GM21529 (cell line): ENCODE data around the gene SWT1.
"Not testable (repeated sequence)": the region's sequence is repeated elsewhere in the genome, so short reads cannot be mapped to it uniquely, and the experiment has no call there.

Experiments
- ATAC-seq: cut with Tn5 transposase; IDR thresholded peaks from one replicate; pipeline ENCODE4 v1.9.1; 2021; ENCODE audit not compliant: unreplicated experiment

SWT1 gene

DNA sequence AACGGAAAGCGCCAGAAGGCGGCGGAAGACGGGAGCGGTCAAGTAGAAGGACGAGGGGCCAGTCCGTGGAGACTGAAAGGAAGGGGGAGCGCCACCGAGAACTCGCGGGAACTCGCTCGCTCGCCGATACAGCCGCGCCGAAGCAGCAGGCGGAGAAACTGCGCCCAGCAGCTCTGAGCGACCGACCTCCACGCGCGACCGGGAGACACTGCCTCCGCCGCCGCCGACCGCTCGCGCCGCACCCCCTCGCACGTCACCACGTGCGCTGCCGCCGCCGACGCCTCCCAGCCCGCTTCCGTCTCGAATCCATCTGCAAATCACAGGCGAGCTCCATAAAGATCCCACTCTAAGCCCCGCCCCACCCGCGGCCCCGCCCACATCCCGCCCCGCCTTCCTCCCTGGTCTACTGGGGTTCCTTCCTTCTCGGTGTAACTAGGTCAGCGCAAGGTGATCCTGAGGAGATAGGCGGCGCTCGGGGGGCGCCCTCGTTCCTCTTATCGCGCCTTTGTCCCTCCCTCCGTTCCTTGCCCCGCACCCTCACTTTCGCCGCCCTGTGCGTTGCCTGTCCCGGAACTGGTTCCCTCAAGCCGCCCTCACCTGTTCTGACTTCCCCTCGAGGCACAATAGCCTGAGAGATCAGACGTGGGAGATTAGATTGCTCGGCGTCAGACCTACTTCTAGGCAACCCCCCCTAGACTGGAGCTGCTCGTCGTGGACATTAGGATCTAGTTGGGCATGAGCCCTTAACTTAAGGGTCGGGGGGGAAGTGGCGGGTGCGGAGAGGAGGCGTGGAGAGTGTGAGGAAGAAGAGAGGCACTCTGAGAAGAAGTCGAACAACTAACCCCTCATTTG lies 160.3 kb downstream of the SWT1 start, which contains the start of gene IVNS1ABP:
TSS of gene IVNS1ABP (minus strand) at position 210 of the 852 bp plus-strand sequence. CDS start 7,750 bp downstream, outside the sequence.
- ATAC-seq: peak; percentile 70

DNA sequence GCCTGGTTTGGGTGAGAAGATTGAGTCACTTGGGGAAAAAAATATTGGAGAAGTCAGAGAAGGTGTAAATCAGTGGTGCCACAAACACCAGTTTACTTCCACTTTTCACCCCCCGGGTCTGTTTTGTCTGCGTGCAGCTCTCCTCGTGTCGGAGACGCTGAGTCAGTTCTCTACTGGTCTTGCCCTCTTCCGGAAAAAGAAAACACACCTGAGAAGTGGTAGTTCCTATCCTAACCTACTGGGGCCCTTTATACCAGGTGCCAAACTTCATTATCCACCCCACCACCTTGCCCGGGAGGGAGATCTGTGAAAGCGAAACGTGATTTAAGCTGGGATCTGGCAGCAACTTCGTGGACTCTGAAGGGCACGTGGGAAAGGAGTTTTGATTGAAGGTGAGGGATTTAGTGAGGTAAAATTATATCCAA lies 160.9 kb downstream of the SWT1 start:
- ATAC-seq: peak; percentile 39

DNA sequence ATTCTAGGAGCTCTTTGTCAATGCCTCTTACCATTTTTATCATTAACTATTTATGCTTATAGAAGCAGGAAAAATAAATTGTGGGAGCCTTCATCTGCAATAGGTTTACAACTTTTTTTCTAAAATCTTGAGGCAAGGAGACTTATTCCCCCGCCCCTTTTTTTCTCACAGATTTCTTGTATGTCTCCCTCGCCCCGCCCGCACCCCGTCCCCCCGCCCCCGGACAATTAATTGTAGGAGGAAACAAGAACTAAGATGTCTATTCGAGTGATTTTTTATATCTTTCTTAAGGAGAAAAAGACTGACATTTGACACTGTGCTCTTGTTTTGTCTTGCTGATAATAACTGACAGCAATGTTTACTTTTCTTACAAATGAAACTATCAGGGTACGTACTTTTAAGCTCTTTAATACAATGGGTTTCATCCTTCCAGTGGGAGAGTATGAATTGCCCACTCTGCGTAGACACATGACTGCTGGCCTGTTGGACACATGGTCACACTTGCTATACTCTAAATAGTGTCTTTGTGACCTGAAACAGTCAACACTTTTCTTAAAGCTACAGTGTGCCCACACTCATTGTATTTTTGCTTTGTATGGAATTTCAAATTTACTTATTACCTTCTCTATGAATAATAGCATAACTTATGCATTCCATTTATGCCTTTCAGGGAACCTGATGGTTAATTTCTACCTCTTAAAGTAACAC lies 161.6 kb downstream of the SWT1 start:
- no peak for ATAC-seq

DNA sequence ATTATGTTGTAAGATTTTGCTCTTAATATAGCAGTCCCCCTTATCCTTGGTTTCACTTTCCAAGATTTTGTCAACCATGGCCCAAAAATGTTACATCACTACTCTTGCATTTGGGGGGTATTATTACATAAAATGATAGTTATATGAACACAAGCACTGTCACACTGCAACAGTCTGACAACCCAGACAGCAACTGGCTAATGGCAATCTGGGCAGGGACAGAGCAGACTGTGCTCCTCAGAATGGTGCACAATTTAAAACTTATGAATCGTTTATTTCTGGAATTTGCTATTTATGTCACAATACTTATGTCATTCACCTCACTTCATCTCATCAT lies 162.1 kb downstream of the SWT1 start:
- no peak for ATAC-seq

DNA sequence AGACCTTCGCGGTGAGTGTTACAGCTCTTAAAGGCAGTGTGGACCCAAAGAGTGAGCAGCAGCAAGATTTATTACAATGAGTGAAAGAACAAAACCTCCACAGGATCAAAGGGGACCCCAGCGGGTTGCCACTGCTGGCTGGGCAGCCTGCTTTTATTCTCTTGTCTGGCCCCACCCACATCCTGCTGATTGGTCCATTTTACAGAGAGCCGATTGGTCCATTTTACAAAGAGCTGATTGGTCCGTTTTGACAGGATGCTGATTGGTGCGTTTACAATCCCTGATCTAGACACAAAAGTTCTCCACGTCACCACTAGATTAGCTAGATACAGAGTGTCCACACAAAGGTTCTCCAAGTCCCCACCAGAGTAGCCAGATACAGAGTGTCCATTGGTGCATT lies 164.1 kb downstream of the SWT1 start:
- ATAC-seq: not testable (repeated sequence)

DNA sequence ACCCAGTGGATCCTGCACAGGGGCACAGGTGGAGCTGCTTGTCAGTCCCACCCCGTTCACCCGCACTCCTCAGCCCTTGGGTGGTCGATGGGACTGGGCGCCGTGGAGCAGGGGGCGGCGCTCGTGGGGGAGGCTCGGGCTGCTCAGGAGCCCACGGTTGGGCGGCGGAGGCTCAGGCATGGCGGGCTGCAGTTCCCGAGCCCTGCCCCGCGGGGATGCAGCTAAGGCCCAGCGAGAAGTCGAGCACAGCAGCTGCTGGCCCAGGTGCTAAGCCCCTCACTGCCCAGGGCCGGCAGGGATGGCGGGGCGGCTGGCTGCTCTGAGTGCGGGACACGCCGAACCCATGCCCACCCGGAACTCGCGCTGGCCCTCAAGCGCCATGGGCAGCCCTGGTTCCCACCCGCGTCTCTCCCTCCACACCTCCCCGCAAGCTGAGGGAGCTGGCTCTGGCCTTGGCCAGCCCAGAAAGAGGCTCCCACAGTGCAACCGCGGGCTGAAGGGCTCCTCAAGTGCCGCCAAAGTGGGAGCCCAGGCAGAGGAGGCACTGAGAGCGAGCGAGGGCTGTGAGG lies 164.8 kb downstream of the SWT1 start:
- not testable (repeated sequence) for ATAC-seq

DNA sequence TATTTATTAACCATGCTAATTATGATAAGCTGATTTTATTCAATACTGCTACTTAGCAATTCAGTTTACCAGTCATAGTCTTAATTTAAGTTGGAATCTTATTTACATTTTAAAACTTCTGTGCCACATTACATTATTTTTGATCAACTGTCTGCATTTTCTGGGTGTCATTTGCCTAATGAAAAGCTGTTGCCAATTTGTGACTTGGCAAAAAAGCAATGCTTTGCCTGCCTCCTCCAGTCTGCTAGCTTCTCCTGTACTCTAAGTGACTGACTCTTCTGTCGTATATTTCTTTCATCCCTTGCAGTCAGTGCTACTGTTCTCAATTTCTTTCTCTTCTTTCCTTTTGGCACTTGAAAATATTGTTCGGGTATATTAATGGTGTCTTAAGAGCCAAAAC lies 165.7 kb downstream of the SWT1 start:
- ATAC-seq: no peak

DNA sequence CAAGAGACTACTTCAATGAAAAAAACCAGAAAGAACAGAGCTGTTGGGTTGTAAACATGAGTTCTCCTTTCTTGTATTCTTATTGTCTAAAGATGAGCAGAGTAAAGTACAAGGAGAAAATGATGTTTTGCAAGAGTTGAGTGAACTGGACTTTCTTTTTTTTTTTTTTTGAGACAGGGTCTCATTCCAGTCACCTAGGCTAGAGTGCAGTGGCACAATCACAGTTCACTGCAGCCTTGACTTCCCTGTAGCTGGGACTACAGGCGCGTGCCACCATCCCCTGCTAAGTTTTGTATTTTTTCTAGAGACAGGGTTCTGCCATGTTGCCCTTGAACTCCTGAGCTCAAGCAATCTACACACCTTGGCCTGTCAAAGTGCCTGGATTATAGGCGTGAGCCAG lies 167.2 kb downstream of the SWT1 start:
- ATAC-seq: no peak

DNA sequence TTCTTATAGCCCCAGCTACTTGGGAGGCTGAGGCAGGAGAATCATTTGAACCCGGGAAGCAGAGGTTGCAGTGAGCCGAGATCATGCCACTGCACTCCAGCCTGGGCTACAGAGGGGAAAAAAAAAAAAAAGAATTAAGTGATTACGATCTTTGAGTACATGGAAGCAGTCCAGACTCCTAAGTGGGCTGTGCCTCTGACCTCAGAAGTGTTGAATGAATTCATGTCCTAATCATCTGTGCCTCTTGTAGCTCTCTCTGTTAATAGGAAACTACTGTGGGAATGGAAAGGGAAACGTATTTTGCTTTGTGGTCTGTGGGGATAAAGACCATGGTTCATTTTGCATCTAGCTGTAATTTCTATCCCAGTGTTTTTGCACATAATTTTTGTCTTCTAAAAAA lies 168.4 kb downstream of the SWT1 start:
- no peak for ATAC-seq

DNA sequence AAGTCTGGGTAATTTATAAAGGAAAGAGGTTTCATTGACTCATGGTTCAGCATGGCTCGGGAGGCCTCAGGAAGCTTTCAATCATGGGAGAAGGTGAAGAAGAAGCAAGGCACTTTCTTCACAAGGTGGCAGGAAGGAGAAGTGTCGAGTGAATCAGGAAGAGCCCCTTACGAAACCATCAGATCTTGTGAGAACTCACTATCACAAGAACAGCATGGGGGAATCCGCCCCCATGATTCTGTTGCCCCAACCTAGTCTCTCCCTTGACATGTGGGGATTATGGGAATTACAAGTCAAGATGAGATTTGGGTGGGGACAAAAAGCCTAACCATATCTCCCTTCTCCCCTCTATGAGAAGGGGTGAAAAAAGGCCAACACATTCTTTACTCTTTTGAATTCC lies 171.3 kb downstream of the SWT1 start:
- no peak for ATAC-seq

DNA sequence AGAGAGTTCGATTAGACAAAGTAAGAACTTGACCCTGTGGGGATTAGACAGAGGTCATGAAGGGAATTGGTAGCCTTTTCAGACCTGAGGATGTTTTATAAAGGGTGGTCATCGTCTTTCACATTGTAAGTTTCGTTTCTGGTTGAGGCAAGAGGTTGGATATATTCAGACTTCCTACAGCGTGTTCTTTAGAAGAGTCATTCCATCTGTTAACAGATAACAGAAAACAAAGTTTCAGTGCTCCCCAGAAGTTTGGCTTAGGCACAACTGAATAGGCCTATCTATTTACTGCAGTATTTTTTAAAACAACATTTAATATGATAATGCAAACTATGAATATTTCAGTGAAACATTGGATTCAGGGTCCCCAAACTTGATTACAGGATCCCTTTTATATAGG lies 177.2 kb downstream of the SWT1 start:
- no peak for ATAC-seq

DNA sequence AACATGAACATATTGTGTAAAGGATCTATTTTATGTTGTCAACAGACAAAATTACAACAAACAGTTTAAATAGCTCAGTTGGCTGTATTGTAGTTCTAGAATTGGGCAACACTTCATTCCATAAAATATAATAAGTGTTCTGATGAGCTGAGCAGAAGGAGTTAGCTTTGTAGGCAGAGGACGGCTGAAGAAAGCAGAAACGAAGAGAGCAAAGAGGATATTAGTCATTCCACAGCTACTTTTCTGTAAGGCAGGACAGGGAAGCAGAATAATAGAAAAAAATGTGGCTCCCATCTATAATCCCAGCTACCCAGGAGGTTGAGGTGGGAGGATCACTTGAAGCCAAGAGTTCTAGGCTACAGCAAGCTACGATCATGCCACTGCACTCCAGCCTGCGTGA lies 180.3 kb downstream of the SWT1 start:
- ATAC-seq: no peak

DNA sequence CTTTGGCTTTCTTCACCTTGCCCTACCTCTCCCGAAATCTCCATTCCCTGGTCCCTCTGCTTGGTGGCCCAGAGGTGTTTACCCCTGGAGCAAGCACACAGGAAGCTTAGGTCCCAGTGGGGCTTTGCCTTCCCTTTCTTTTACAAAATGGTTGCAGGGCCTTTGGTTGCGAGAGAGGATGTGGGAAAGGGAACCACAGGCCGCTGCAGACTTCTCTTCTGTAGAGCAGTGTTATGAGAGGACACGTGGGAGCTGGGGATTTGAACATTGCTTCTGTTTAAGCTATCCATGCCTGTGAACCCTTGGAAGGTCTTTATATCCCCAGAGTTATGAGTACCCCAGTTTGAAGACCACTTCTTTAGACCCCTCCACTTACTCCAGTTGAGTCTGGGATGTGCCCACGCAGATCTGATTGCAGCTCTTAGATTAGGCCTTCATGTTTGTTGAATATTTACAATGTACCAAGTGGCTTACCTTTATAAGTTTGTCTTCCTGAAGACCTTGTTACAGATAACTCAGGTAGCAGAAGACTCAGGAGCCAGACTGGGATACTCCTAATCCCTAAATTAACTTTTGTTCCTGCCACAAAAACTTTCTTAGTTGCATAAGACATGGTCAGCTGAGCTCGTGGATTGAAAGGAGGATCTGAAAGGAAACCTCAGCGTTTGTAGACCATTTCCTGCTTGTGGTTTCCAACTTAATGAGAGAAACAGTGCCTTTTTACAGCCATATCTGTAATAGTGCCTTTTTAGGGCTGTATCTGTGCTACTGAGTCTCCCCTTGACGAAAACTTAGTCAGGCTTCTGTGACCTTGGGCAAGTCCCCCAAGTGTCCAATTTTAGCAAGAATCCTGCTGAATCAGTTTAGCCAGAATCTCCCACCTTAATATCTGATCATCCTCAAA lies 182.0 kb downstream of the SWT1 start:
- peak; percentile 96 for ATAC-seq

DNA sequence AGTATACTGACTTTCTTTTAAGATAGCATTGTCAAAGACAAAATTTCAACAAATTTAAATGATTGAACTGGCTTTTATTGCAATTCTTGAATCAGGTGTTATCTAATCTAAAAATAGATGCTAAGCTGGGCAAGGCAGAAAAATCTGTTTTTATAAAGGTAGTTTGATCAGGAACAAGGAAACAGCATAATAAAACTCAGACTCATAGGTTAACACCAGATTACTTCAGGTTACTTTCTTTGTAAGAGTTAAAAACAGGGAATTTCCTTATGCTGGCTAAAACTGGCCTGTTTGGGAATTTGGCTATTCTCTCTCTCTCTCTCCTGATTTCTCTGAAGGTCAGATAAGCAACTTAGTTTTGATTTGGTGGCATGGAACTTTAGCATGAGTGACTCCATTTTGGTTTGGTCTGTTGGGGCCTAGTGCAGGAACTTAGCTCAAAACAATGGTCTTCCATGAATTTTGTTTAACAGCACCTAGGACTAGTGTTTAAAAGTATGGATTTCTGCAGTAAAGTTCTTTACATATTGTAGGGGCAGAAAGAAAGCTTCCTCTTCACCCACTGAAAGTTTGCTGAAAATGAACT lies 184.3 kb downstream of the SWT1 start:
- no peak for ATAC-seq
